ENCODE results near the gene PTPN13.

DNA sequence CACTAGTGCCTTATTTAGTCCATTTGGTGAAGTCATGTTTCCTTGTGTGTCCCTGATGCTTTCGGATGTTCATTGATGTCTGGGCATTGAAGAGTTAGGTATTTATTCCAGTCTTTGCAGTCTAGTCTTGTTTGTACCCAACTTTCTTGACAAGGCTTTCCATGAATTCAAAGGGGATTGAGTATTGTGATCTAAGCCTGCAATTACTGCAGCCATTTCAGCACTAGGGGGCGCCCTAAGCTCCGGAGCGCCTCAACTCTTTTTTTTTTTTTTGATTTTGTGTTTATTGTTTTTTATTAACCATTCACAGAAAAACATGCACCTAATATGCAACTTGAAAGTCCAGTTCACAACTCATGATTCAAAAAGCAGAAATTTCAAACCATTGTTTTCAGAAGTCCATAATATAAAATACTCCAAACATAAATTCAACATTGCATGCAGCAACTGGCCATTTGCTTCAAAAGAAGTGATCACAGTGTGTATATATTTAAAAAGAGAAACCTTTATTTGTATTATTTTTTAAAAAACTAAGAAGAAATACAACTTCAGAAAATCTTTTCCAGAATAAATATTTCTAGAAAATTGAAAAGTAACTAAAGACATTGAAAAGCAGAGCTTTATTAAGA is 59.2 kb downstream of the PTPN13 start:
- TF ChIP-seq POLR2AphosphoS5 (IDR thresholded peaks at IDR 0.05; ENCODE audit: low read depth, low read length) (no peak), SIN3A (IDR thresholded peaks at IDR 0.05; ENCODE audit: borderline replicate concordance, insufficient read depth, low read length) (no peak), TAF1 (IDR thresholded peaks at IDR 0.05; ENCODE audit: borderline replicate concordance, insufficient read depth, low read length) (no peak), FOXP2 (optimal IDR thresholded peaks at IDR 0.05; ENCODE audit: borderline replicate concordance, extremely low read depth, extremely low read length, insufficient read depth) (no peak)
- TF ChIP-seq, protein P1, sequence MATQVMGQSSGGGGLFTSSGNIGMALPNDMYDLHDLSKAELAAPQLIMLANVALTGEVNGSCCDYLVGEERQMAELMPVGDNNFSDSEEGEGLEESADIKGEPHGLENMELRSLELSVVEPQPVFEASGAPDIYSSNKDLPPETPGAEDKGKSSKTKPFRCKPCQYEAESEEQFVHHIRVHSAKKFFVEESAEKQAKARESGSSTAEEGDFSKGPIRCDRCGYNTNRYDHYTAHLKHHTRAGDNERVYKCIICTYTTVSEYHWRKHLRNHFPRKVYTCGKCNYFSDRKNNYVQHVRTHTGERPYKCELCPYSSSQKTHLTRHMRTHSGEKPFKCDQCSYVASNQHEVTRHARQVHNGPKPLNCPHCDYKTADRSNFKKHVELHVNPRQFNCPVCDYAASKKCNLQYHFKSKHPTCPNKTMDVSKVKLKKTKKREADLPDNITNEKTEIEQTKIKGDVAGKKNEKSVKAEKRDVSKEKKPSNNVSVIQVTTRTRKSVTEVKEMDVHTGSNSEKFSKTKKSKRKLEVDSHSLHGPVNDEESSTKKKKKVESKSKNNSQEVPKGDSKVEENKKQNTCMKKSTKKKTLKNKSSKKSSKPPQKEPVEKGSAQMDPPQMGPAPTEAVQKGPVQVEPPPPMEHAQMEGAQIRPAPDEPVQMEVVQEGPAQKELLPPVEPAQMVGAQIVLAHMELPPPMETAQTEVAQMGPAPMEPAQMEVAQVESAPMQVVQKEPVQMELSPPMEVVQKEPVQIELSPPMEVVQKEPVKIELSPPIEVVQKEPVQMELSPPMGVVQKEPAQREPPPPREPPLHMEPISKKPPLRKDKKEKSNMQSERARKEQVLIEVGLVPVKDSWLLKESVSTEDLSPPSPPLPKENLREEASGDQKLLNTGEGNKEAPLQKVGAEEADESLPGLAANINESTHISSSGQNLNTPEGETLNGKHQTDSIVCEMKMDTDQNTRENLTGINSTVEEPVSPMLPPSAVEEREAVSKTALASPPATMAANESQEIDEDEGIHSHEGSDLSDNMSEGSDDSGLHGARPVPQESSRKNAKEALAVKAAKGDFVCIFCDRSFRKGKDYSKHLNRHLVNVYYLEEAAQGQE (IDR thresholded peaks at IDR 0.05; ENCODE audit: insufficient read depth in 1 of 2, low read depth in 2 of 2, low read length in 2 of 2) = no peak
